Measurements from ENCODE around the gene USP32.
"Not testable (repeated sequence)": the region's sequence is repeated elsewhere in the genome, so short reads cannot be mapped to it uniquely, and the experiment has no call there.

The USP32 gene

GRCh38 chr17:60194141-60194540 lies 197.8 kb downstream of the USP32 start:
- not testable (repeated sequence) for H3K9me3 ChIP-seq (ENCODE audit: insufficient read depth, low read length); H3K27me3 ChIP-seq (ENCODE audit: insufficient read depth, insufficient read length); H3K4me1 ChIP-seq (ENCODE audit: insufficient read depth, insufficient read length); H3K9ac ChIP-seq (ENCODE audit: insufficient read length, low read depth); H3K4me3 ChIP-seq (ENCODE audit: insufficient read length, low read depth); DNase-seq (ENCODE audit: low read depth, low spot score)
- peaks cover 48% of the 10 kb centered on the region for H3K36me3 ChIP-seq (ENCODE audit: insufficient read depth, insufficient read length, low read length)

- DNase-seq (ENCODE audit: low read depth, low spot score), result no peak
- peaks cover 52% of the 10 kb centered on the region for H3K36me3 ChIP-seq (ENCODE audit: insufficient read depth, insufficient read length, low read length)
- no peak overlapping the region for H3K9ac ChIP-seq (ENCODE audit: insufficient read length, low read depth)
- no peaks in the 10 kb centered on the region for H3K9me3 ChIP-seq (ENCODE audit: insufficient read depth, low read length)
- no peak overlapping the region for H3K4me3 ChIP-seq (ENCODE audit: insufficient read length, low read depth)
- H3K4me1 ChIP-seq (ENCODE audit: insufficient read depth, insufficient read length), result no peaks in the 10 kb centered on the region
- TF ChIP-seq ZNF274 (IDR thresholded peaks at IDR 0.05; ENCODE audit: low read depth, low read length) (no peak), YY1 (IDR thresholded peaks at IDR 0.05; ENCODE audit: insufficient read depth, insufficient read length) (no peak), SUZ12 (IDR thresholded peaks at IDR 0.05; ENCODE audit: extremely low read depth, insufficient read depth, insufficient read length) (no peak)
- no peaks in the 10 kb centered on the region for H3K27me3 ChIP-seq (ENCODE audit: insufficient read depth, insufficient read length)
These were observed 198.5 kb downstream of the USP32 start for GRCh38 chr17:60193482-60193881.

- not testable (repeated sequence) for H3K27me3 ChIP-seq (ENCODE audit: insufficient read depth, insufficient read length); DNase-seq (ENCODE audit: low read depth, low spot score); H3K9me3 ChIP-seq (ENCODE audit: insufficient read depth, low read length); H3K4me3 ChIP-seq (ENCODE audit: insufficient read length, low read depth); H3K4me1 ChIP-seq (ENCODE audit: insufficient read depth, insufficient read length); H3K9ac ChIP-seq (ENCODE audit: insufficient read length, low read depth)
- H3K36me3 ChIP-seq (ENCODE audit: insufficient read depth, insufficient read length, low read length), result peaks cover 49% of the 10 kb centered on the region
These were observed 198.9 kb downstream of the USP32 start for GRCh38 chr17:60193032-60193431.

GRCh38 chr17:60190032-60190431 lies 201.9 kb downstream of the USP32 start:
- peaks cover 56% of the 10 kb centered on the region for H3K36me3 ChIP-seq (ENCODE audit: insufficient read depth, insufficient read length, low read length)
- H3K27me3 ChIP-seq (ENCODE audit: insufficient read depth, insufficient read length); H3K4me1 ChIP-seq (ENCODE audit: insufficient read depth, insufficient read length); H3K4me3 ChIP-seq (ENCODE audit: insufficient read length, low read depth); DNase-seq (ENCODE audit: low read depth, low spot score); H3K9ac ChIP-seq (ENCODE audit: insufficient read length, low read depth); H3K9me3 ChIP-seq (ENCODE audit: insufficient read depth, low read length): not testable (repeated sequence)

- Histone ChIP-seq H3K9me3 (ENCODE audit: insufficient read depth, low read length) (no peaks in the 10 kb centered on the region), H3K27me3 (ENCODE audit: insufficient read depth, insufficient read length) (no peaks in the 10 kb centered on the region), H3K9ac (ENCODE audit: insufficient read length, low read depth) (no peak overlapping the region), H3K36me3 (ENCODE audit: insufficient read depth, insufficient read length, low read length) (peaks cover 61% of the 10 kb centered on the region), H3K4me3 (ENCODE audit: insufficient read length, low read depth) (no peak overlapping the region), H3K4me1 (ENCODE audit: insufficient read depth, insufficient read length) (no peaks in the 10 kb centered on the region)
- DNase-seq (ENCODE audit: low read depth, low spot score), result no peak
- TF ChIP-seq SUZ12 (IDR thresholded peaks at IDR 0.05; ENCODE audit: extremely low read depth, insufficient read depth, insufficient read length) (no peak), YY1 (IDR thresholded peaks at IDR 0.05; ENCODE audit: insufficient read depth, insufficient read length) (no peak), ZNF274 (IDR thresholded peaks at IDR 0.05; ENCODE audit: low read depth, low read length) (no peak)
These were observed 203.2 kb downstream of the USP32 start for GRCh38 chr17:60188759-60189158.

- H3K4me1 ChIP-seq (ENCODE audit: insufficient read depth, insufficient read length); H3K9me3 ChIP-seq (ENCODE audit: insufficient read depth, low read length); H3K4me3 ChIP-seq (ENCODE audit: insufficient read length, low read depth); H3K27me3 ChIP-seq (ENCODE audit: insufficient read depth, insufficient read length); H3K9ac ChIP-seq (ENCODE audit: insufficient read length, low read depth); DNase-seq (ENCODE audit: low read depth, low spot score): not testable (repeated sequence)
- peaks cover 59% of the 10 kb centered on the region for H3K36me3 ChIP-seq (ENCODE audit: insufficient read depth, insufficient read length, low read length)
These were observed 204.8 kb downstream of the USP32 start for GRCh38 chr17:60186846-60187745.

GRCh38 chr17:60186372-60186771 lies 205.6 kb downstream of the USP32 start:
- not testable (repeated sequence) for H3K9ac ChIP-seq (ENCODE audit: insufficient read length, low read depth); H3K9me3 ChIP-seq (ENCODE audit: insufficient read depth, low read length); H3K4me3 ChIP-seq (ENCODE audit: insufficient read length, low read depth); DNase-seq (ENCODE audit: low read depth, low spot score); H3K27me3 ChIP-seq (ENCODE audit: insufficient read depth, insufficient read length); H3K4me1 ChIP-seq (ENCODE audit: insufficient read depth, insufficient read length)
- H3K36me3 ChIP-seq (ENCODE audit: insufficient read depth, insufficient read length, low read length), result peaks cover 59% of the 10 kb centered on the region

GRCh38 chr17:60180380-60180779 lies 211.6 kb downstream of the USP32 start:
- DNase-seq (ENCODE audit: low read depth, low spot score), result not testable (repeated sequence)
- peaks cover 49% of the 10 kb centered on the region for H3K36me3 ChIP-seq (ENCODE audit: insufficient read depth, insufficient read length, low read length)

GRCh38 chr17:60178180-60178579 lies 213.8 kb downstream of the USP32 start:
- not testable (repeated sequence) for DNase-seq (ENCODE audit: low read depth, low spot score); H3K27me3 ChIP-seq (ENCODE audit: insufficient read depth, insufficient read length); H3K9me3 ChIP-seq (ENCODE audit: insufficient read depth, low read length); H3K4me3 ChIP-seq (ENCODE audit: insufficient read length, low read depth); H3K9ac ChIP-seq (ENCODE audit: insufficient read length, low read depth); H3K4me1 ChIP-seq (ENCODE audit: insufficient read depth, insufficient read length)
- peaks cover 38% of the 10 kb centered on the region for H3K36me3 ChIP-seq (ENCODE audit: insufficient read depth, insufficient read length, low read length)

More at GRCh38 chr17:60180380-60180779, 211.6 kb downstream of the USP32 start:
- not testable (repeated sequence) for H3K9me3 ChIP-seq (ENCODE audit: insufficient read depth, low read length); H3K27me3 ChIP-seq (ENCODE audit: insufficient read depth, insufficient read length); H3K9ac ChIP-seq (ENCODE audit: insufficient read length, low read depth); H3K4me1 ChIP-seq (ENCODE audit: insufficient read depth, insufficient read length); H3K4me3 ChIP-seq (ENCODE audit: insufficient read length, low read depth)

GRCh38 chr17:60176763-60177162 lies 215.2 kb downstream of the USP32 start:
- not testable (repeated sequence) for H3K9me3 ChIP-seq (ENCODE audit: insufficient read depth, low read length); H3K27me3 ChIP-seq (ENCODE audit: insufficient read depth, insufficient read length); H3K4me1 ChIP-seq (ENCODE audit: insufficient read depth, insufficient read length); H3K4me3 ChIP-seq (ENCODE audit: insufficient read length, low read depth); H3K9ac ChIP-seq (ENCODE audit: insufficient read length, low read depth); DNase-seq (ENCODE audit: low read depth, low spot score)
- H3K36me3 ChIP-seq (ENCODE audit: insufficient read depth, insufficient read length, low read length), result peaks cover 28% of the 10 kb centered on the region

- not testable (repeated sequence) for DNase-seq (ENCODE audit: low read depth, low spot score); H3K9me3 ChIP-seq (ENCODE audit: insufficient read depth, low read length); H3K9ac ChIP-seq (ENCODE audit: insufficient read length, low read depth); H3K27me3 ChIP-seq (ENCODE audit: insufficient read depth, insufficient read length); H3K4me1 ChIP-seq (ENCODE audit: insufficient read depth, insufficient read length); H3K4me3 ChIP-seq (ENCODE audit: insufficient read length, low read depth)
- H3K36me3 ChIP-seq (ENCODE audit: insufficient read depth, insufficient read length, low read length), result peaks cover 14% of the 10 kb centered on the region
These were observed 217.2 kb downstream of the USP32 start for GRCh38 chr17:60174767-60175166.
